GM12865 (cell line): ENCODE data around the gene BIVM.

ENCODE experiments used
- DNase-seq: peaks from one replicate; pipeline ENCODE4 v3.0.0; 2010; ENCODE audit warnings: low read depth
- H3K4me3 ChIP-seq: 2 replicates; pipeline ENCODE4 v1.5.1; 2011; ENCODE audit warnings: mild to moderate bottlenecking, low read depth, low read length, control low read depth
- TF ChIP-seq, protein P1 (sequence below): IDR thresholded peaks from 2 replicates; pipeline ENCODE4 v1.5.1; 2011; ENCODE audit warnings: low read length, control low read depth, low read depth, inconsistent platforms; ENCODE audit not compliant: insufficient read depth; ENCODE audit errors: missing control alignments

BIVM gene

DNA sequence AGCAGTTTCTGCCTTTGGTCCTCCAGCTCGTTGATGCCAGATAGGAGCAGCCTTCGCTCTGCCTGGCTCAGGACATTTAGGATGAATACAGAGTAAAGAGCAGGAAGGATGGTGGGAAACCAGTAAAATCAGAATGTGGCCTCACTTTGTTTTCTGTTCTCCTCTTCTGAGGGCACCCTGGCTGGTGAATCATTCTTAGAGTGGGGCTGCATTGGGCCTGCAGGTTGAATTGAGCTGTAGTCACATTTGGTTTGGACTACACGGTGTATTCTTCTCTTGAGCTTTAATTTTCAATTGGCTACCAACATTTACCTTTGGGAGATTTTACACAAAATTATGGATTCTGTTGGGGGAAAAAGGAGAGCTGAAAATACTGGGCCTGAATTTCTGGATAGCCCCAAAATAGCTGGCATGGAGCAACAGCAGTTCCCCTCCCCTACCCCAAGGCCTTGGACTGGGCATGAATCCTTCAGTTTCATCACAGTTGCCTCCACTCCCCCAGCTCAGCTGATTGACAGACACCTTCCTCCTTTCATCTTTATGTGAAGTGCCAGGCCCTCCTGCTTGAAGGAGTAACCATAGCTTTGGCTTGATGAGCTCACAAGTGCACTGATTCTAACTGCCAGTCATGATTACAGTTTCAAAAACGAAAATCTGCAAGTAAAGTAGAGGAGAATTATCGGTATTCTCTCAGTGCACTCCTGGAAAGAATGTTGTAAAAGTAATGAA lies 71.2 kb downstream of the BIVM start:
- no peak overlapping the region for H3K4me3 ChIP-seq
- DNase-seq = no peak
- TF ChIP-seq, protein P1, sequence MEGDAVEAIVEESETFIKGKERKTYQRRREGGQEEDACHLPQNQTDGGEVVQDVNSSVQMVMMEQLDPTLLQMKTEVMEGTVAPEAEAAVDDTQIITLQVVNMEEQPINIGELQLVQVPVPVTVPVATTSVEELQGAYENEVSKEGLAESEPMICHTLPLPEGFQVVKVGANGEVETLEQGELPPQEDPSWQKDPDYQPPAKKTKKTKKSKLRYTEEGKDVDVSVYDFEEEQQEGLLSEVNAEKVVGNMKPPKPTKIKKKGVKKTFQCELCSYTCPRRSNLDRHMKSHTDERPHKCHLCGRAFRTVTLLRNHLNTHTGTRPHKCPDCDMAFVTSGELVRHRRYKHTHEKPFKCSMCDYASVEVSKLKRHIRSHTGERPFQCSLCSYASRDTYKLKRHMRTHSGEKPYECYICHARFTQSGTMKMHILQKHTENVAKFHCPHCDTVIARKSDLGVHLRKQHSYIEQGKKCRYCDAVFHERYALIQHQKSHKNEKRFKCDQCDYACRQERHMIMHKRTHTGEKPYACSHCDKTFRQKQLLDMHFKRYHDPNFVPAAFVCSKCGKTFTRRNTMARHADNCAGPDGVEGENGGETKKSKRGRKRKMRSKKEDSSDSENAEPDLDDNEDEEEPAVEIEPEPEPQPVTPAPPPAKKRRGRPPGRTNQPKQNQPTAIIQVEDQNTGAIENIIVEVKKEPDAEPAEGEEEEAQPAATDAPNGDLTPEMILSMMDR = no peak

DNA sequence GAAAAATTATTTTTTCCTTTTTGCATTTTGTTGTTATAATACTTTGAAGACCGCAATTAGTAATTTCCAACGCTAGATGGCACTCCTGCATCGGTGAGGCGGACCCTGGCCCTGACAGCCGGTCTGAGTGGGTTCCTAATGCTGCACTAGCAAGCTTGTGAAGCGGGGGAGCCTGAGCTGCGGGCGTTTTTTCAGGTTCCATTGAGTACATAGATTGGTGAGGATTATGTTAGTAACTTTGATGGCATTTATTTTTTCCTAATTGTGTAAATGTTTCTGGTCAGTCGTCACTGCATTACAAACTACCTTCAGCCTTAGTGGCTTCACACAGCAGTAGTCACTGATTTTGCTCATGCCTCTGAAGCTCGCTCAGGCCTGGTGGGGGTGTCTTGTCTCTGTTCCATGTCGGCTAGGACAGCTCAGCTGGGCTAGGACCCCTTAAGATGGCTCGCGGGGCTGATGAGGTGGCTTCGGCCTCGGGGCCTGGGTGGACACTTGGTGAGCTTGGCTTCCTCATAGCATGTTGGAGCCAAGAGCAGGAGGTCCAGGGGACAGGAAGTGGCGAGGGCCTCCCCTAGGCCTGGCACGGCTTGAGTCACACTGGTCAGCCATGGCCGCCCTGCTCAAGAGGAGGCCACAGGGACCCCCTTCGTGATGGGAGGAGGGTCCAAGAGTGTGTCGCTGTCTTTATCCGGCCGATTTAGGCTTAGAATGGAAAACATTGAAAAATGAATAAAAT lies 71.9 kb downstream of the BIVM start:
- H3K4me3 ChIP-seq = no peak overlapping the region
- TF ChIP-seq, protein P1 = peak; percentile 71
- DNase-seq = peak; percentile 68

DNA sequence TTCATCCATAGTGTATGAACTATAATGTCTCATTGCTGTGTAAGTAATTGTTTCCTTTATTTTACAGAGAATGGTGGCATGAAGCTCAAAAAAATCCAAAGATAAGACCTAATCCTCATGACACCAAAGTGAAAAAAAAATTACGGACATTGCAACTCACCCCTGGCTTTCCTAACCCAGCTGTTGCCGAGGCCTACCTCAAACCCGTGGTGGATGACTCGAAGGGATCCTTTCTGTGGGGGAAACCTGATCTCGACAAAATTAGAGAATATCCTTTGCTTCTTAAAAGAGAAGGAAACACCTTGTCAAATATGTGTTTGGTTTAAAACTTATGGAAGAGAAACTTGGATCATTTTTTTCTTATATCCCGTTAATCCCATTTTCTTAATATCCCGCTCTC lies 73.2 kb downstream of the BIVM start:
- no peak overlapping the region for H3K4me3 ChIP-seq
- TF ChIP-seq, protein P1 = no peak
- DNase-seq = no peak

GRCh38 chr13:102872531-102872930 lies 73.6 kb downstream of the BIVM start:
- TF ChIP-seq, protein P1 = no peak
- DNase-seq = no peak

DNA sequence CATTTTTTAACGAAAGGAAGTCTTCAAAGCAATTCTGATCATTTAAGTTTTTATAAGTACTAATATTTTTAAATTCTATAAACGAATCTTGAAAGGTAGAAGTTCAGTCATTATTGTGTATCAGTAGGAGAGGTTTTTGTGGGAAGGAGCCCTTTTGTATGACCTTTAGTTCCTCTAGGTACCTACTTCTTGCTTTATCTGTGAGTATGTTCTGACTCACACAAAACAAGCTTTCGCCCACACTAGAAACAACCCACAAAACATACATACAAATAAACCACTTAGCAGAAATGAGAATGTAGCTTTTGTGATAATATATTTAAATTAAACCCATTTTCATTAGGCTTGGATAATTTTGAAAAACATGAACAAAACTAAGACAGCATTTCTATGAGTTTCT lies 74.7 kb downstream of the BIVM start:
- H3K4me3 ChIP-seq = no peak overlapping the region
- DNase-seq = peak; percentile 9
- TF ChIP-seq, protein P1 = no peak

More at GRCh38 chr13:102872531-102872930, 73.6 kb downstream of the BIVM start:
- H3K4me3 ChIP-seq = no peak overlapping the region

GRCh38 chr13:102875256-102875655 lies 76.3 kb downstream of the BIVM start:
- no peak for DNase-seq
- no peak overlapping the region for H3K4me3 ChIP-seq
- TF ChIP-seq, protein P1 = no peak
